ENCODE results near the gene SCN5A.

The SCN5A gene

DNA sequence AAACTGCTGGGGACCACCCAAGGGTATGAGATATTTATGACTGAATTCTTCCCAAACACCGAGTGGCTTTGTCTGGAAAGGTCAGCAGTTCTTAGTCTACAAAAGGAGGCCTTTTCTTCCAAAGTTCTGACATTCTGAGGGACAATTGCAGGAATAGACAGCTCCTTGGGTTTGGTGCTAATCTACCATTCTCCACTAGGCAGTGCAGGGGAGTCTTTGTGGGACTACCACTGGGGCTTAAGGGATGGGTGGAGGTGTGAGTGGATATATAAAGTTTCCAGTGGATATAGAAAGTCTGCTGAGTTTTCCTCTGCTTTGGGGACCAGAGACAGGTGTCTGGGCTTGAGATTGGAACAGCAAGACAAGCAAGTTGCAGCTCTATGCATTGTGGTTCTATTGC lies 90.6 kb downstream of the SCN5A start:
- DNase-seq (ENCODE audit: low read depth), result no peak

DNA sequence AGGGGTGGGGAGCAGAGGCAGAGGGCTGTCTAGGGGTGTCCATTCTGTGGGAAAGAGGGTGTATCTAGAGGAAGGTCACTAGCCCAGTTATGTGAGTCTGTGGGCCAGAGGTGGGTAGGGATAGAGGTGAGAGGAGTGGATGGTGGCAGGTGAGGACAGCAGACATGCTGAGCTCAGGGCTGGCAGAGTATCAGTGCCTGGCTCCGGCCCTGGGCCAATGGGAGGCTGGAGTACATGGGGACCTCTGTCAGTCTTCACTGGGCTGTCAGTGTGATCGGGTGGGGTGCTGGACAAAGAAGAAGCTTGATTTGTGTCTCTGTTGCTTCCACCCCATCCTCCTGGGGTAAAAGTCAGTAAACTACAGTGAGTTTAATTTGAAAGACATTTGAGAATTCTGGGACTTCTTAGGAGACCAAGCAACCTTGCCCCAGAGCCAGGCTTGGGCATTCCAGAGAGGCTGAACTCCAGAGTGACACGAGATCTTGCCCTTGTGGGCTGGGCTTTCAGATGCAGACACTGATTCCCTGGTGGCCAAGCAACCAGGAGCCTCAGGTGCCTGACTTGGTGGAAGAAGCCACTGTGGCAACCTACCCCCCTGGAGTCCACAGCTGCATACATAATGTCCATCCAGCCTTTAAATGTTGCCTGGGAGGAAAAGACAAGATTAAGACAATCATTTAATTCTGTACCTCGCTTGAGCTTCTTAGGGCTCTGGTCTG lies 92.7 kb downstream of the SCN5A start:
- DNase-seq (ENCODE audit: low read depth), result no peak

DNA sequence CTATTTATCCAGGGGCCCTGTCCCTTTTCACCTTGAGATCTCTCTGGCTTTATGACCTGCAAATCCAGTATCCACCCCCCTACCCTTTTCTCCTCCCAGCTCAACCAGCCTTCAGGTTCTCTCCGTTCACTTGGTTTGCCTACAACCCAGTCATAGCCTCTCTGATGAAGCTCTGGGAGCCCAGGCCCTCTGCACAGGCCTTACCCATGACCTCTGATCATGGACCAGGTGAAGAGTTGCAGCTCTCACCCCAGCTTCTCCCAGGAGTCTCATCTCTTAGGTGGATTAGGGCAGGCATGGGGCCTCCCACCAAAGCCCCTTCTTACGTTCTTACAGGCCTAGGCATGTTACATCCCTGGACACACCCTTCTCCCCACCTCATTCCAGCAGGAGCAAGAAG lies 93.6 kb downstream of the SCN5A start:
- DNase-seq (ENCODE audit: low read depth), result no peak

DNA sequence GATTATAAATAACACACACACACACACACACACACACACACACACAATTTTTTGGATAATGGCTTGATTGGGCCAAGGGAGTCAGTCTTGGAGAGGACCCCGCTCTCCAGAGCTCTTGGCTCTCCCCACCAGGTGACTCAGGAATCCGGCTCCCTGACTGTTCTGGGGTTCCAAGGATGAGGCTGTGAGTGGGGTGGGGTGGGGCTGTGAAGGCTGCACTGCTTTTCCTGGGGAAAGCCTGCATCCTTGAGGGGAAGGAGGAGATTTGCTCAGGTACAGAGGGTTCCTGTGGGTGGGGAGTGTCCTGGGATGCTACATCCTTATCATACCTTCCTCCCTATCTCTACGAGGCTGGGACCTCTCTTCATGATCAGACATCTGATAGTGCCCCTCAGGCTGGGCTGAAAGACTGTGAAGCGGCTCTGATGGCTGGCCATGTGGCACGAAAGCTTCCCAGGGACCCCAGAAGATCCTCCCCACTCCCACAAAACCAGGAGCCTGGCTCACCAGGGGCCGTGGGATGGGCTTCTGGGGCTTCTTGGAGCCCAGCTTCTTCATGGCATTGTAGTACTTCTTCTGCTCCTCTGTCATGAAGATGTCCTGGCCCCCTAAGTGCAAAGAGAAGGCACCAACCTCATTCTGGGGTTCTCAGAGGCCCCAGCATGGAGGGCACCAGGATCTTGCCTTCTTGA lies 94.2 kb downstream of the SCN5A start:
- DNase-seq (ENCODE audit: low read depth), result no peak

DNA sequence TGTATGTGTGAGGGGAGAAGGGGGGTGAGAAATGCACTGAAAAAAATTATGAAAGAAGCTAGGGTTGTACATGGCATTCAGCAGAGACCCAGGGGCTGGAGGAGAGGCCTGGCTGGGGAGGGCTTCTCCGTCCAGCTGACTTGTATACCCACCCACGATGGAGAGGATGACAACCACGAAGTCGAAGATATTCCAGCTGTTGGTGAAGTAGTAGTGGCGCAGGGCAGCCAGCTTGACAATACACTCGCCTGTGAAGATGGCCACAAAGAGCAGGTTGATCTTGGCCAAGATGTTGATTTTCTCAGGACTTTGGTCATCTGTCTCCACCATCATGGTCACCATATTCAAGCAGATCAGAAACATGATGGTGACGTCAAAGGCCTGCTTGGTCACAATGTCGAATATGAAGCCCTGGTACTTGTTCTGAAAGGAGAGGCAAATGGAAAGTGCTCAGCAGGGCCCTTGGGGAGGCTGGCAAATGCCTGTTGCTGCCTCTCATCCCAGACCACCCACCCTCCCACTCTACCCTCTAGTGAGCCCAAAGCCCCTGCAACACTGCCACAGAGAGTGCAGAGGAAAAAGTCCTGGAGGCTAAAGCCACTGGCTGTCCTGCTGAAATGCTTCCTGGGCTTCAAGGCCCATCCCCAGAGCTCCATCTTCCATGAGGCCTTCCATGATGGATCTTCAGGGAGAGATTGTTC lies 95.2 kb downstream of the SCN5A start:
- DNase-seq (ENCODE audit: low read depth), result no peak

DNA sequence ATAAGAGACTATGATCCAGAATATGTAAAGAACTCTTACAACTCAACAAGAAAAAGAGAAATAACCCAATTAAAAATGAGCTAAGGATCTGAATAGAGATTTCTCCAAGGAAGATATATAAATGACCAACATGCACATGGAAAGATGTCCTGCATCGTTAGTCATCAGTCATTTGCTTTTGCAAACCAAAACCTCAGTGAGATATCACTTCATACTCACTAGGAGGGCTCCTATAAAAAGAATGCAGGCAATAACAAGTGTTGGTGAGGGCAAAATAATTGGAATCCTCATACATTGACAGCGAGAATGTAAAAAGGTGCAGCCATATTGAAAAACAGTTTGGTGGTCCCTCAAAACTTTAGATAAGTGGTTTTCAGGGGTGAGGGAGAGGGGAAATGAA lies 96.4 kb downstream of the SCN5A start:
- no peak for DNase-seq (ENCODE audit: low read depth)

DNA sequence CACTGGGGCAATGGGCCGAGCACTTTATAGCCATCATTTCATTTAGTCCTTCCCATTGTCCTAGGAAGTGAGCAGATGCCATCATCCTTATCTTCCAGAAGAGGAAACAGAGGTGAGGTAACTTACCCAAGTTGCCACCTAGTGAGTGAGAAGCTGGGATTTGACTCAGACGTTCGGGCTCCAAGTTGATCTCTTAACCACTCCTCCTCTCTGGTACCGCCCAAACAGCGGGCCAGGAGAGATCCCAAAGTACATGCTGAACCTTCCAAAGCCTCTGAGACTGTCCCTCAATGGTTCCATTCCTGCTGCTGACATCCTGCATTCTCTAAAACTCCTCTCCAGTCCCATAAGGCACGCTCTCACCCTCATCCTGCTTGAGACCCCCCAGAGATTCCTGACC lies 97.1 kb downstream of the SCN5A start:
- no peak for DNase-seq (ENCODE audit: low read depth)

DNA sequence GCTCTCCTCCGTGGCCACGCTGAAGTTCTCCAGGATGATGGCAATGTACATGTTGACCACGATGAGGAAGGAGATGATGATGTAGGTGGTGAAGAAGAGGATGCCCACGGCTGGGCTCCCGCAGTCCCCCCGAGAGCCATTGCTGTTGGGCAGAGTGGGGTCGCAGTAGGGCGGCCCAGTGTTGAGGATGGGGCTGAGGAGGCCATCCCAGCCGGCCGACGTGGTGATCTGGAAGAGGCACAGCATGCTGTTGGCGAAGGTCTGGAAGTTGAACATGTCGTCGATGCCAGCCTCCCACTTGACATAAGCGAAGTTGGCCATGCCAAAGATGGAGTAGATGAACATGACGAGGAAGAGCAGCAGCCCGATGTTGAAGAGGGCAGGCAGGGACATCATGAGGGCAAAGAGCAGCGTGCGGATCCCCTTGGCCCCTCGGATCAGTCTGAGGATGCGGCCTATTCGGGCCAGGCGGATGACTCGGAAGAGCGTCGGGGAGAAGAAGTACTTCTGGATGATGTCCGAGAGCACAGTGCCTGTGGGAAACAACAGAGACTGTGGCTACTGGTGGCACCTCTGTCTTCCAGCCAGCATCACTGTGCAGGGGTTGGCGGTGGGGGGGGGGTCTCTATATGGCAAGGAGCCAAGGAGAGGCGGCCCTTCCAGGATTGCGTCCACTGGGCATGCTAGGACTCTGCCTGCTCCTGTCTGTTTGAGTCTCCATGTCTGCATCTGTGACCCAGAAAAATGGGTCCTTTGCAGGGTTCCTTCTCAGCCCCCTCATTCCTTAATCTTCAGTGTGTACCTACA lies 98.3 kb downstream of the SCN5A start:
- DNase-seq (ENCODE audit: low read depth), result no peak

DNA sequence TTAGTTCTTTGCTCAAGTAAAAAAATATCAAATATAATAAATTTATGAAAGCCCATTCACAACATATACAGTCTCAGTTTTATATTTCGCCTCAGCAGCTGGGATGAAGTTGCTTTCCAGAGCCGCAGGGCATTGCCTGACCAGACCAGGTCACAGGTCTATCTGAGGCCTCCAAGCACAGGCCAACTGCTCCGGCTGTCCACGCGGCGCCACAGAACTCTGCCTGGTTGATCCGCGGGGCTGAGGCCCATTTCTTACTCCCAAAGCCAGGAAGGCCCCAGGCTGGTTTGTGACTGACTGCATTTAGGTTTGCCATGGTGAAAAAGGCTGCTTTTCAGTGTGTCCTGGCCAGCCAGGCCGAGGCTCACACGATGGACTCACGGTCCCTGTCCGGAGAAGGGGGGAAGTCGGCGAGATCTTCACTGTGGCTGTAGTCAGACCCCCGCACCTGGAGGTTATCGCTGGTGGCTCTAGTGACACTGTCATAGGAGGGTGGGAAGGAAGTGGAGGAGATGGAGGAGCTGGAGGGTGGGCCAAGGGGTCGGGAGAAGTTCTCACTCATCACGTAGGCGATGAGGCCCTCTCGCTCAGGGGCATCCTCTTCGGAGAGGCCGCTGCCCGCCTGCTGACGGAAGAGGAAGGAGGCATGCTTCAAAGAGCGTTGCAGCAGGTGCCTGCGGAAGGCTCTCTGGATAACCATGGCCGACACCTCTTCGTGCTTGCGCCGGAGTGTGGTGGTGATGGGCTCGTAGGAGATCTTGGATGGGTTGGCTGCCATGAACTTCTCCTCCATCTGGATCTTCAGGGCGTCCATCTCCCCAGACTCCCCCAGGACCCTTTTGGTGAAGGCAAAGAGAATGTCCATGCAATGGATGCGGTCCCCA lies 99.3 kb downstream of the SCN5A start:
- no peak for DNase-seq (ENCODE audit: low read depth)

DNA sequence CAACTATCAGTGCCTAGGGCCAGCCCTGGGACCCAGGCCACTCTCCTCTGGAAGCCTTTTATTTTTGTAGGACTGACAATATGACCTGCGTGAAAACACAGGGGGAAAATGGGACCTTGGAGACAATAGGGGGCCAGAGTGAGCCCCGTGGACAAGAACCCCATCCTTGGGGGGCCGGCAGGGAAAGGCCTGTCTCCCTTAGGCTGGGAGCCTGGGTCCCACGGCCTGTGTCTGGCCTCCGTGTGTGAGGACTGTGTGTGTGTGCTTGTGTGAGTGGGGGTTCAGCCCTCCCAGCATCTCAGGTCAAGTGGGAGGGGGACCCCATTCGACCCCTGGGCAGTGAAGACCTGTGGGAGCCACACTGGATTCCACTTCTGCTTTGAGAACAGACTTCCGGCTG lies 100.0 kb downstream of the SCN5A start:
- DNase-seq (ENCODE audit: low read depth), result no peak

DNA sequence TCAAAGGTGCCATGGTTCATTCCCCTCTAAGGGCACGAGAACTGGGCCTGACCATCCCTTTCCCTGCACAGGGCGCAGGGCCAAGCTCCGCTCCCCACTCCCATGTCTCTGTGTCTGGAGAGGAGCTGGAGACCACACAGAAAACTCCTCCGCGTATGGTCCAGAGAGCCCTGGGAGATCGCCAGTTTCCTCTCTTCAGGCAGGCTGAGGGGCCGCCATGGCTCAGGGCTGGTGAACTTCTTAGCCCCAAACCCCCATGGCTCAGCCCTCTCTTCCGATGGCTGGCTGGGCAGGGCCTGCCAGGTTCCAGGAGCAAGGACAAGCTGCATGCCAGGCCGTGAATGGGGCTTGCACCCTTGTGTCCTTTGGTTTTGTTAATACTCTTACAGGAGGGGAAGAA lies 100.4 kb downstream of the SCN5A start:
- DNase-seq (ENCODE audit: low read depth), result no peak

DNA sequence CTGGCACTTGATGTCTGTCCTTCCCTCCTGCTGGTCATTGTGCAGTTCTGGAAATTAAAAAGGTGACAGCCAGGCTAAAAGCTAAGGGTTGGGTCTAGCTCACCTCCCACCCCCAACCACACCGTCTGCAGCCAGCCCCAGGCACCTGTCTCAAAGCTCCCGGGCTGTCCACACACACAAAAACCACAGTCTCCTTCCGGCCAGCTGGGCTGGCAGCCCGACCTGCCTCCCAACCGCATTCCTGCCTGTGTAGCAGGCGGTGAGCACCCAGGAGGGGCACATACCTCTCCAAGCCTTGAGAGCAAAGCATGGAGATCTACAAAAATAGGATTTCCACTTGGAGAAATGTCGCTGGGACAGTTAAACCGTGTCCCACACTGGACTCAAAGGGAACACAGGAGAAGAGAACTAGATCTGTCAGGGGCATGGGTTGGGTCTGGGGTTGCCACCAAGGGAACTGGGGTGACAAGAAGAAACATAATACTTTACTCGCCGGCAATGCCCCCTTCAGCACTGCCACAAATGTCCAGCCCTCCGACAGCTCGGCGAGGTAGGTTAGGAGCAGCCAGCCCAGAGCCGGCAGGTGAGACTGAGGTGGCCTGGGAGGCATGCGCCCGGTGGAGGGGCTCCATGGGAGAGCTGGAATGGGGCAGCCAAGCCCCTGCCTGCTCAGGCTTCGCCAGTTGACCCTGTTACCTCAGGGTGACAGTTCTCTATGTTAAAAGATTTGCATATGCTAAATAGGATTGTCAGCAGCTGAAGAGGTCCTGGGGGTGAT lies 101.1 kb downstream of the SCN5A start:
- no peak for DNase-seq (ENCODE audit: low read depth)

DNA sequence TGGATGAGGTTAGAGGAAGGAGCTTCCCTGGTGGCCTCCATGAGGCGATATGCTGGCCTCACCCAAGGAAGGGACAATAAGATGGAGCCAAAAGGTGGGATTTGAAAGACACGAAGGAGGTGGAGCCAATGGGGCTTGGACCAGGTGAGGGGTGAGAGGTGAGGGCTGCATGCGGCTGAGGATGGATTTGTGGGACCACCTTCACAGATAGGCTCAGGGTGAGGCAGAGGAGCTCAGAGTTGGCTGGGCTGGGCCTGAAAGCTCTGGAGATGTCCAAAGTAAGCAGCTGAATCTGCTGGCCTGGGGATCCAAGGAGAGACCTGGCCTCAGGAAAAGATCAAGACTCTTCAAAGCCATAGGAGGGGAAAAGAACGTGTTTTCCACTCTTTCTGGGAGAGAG lies 103.5 kb downstream of the SCN5A start:
- DNase-seq (ENCODE audit: low read depth), result no peak

DNA sequence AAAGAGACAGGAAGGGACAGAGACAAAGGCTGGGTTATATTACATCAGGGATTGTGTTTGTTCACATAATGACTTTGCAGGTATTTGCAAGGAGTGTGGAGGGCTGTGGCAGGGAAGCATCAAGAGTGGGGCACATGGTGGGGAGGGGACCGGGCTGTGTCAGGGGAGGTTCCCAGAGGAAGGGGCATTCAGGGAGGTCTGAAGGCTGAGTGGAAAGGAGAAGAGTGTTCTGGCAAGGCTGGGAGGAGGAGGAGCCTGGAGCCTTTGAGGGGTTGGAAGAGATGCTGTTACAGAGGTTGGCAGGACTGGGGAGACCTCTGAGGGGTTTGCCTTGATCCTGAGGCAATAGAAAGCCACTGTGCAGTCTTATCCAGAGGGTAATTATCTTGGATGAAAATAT lies 103.9 kb downstream of the SCN5A start:
- no peak for DNase-seq (ENCODE audit: low read depth)

DNA sequence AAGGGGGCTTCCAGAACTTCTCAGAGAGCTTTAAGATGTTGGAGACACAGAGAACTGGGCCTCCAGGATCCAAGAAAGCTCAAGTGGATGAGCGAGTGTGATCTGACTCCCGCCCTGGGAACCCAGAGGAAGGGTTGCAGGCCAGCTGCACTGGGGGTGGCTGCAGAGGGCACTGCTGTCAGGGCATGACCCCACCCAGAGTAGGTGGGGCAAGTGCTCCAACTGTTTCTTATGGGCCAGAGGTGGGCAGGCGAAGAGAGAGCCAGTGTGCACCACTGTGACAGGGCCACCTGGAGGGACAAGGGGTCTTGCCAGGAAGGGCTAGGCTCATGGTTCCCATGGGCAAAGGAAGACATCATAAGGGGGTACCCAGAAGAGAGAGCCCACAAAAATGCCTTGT lies 104.6 kb downstream of the SCN5A start:
- no peak for DNase-seq (ENCODE audit: low read depth)

DNA sequence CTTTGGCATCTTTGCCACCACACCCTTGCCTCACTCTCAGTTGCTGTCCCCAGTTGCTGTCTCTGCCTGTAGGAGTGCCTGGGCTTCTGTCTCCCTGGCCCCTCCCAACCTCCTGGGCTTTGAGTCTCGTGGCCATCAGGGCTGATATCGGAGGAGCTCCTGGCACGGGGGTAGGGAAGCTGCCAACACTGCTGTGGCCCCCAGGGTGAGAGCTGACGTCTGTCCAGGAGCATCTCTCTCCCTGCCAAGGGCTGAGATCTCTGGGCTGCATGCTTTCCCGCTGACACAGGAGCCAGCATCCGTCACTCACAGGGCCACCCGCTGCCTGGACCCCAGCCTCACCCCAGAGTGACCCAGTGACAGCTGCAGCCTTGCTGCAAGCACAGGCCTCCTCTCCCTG lies 105.9 kb downstream of the SCN5A start:
- DNase-seq (ENCODE audit: low read depth), result no peak

DNA sequence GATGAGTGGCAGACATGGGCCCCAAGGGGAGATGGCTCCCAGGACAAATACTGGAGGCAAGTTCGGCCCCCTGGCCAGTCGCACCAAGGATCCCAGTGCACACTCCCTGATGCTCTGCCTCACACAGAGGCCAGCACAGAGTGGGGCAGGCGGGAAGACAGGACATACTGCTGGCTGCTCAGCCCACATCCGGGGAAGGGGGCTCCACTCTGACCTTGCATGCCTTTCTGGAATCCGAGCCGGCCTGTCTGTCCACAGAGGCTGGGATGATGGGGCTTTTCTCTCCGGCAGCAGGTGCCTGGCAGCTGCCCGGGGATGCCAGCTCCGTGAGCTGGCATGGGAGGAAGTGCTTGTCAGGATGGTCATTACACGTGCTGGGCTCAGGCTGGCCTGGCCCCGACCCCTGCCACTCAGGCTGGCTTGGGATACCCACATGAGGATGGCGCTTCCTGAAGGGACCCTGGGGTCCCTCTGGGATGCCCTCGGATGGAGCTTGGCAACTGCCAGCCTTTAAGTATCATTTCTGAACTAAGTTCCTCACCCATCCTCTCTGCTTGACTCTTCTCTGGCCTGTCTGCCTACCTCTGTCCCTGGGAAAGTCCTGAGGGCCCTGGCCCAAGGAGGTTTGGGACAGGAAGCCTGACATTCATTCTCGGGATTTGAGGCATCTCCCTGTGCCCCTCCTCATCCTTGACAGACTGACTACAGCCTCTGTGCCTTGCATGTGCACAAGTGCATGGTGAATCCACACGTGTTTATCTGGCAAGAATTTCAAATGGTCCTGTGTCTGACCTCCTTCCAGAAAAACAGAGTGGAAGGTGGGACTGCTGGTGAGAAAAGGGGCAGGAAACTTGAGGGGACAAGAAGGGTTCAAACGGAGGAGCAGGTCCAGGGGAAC lies 106.8 kb downstream of the SCN5A start:
- no peak for DNase-seq (ENCODE audit: low read depth)

DNA sequence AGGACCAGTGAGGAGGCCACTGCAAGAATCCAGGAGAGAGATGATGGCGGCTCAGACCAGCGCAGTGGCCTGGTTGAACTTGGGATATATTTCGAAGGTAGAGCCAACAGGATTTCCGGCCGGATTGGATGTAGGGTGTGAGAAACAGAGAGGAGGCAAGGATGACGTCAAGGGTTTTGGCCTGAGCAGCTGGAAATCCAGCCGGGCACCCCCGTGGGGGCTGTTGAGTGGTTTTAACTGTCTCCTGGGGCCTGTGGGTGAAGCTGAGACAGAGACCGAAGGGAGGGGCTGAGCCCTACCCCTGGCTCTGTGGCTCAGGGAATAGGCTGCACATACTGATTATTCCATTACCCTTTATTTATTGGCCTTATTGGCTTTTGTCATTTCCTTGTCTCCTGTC lies 107.7 kb downstream of the SCN5A start:
- no peak for DNase-seq (ENCODE audit: low read depth)

DNA sequence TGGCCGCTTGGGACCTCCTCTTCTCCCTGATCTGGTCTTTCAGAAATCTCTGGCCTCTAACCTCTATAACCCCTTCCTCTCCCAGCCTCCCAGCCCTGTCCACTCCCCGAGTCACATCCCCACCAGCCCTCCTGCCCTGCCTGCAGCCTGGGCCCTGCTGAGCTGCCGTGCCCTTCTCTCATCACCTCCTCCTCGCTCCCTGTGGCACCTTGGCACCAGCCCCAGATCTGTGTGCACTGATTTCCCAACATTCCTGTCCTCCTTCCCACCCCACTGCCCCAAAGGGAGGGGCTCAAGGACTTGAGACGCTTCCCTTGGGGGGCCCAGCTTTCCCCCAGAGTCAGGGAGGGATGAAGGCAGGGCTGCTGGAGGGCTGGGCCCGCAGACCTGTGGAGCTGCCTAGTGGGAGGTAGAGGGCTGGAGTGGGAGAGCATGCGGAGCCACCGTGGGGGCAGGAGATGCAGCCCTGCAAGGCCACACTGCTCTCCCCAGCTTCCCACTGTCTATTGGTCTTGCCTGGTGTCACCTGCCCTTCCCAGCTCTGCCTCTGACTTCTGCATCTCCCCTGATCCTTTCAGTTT lies 110.6 kb downstream of the SCN5A start:
- DNase-seq (ENCODE audit: low read depth), result no peak

Data from fibroblast of gingiva (primary cell).